Keratinocyte (primary cell): ENCODE measurements around the gene PTPRN2. TPM values are rescaled to one million over a fixed set of nuclear protein-coding genes. Genes with fewer than 3 reads are reported as not detected.

Experiments used
- DNase-seq: peaks from one replicate; pipeline ENCODE4 v3.0.0-alpha.2; 2011; ENCODE audit warnings: low read depth, missing footprints, low spot score
- FAIRE-seq: peaks from 2 replicates; lab custom pipeline; 2011; peaks lifted over from hg19 to GRCh38; lab: Jason Lieb, UNC
- H2AFZ ChIP-seq: 2 replicates; pipeline ENCODE4 v1.6.0; 2012; ENCODE audit warnings: low read length, control low read depth, inconsistent platforms; ENCODE audit not compliant: control insufficient read depth
- H3K27ac ChIP-seq: 2 replicates; pipeline ENCODE4 v1.5.1; 2011; ENCODE audit warnings: low read length; ENCODE audit not compliant: control insufficient read depth, insufficient read depth
- H3K27me3 ChIP-seq: 3 replicates; pipeline ENCODE4 v1.6.0; 2011; ENCODE audit warnings: low read length; ENCODE audit not compliant: control insufficient read depth, insufficient read depth; ENCODE audit errors: extremely low read depth
- H3K36me3 ChIP-seq, 2 experiments: 2 replicates in 1 of 2; 3 replicates in 1 of 2; pipeline ENCODE4 v1.5.1; 2011; ENCODE audit warnings: low read length in 2 of 2, mild to moderate bottlenecking in 1 of 2; ENCODE audit not compliant: control insufficient read depth in 2 of 2, insufficient read depth in 2 of 2; ENCODE audit errors: extremely low read depth in 1 of 2
- H3K4me1 ChIP-seq: 3 replicates; pipeline ENCODE4 v1.5.1; 2011; ENCODE audit warnings: low read length; ENCODE audit not compliant: control insufficient read depth, insufficient read depth; ENCODE audit errors: extremely low read depth
- H3K4me2 ChIP-seq: 3 replicates; pipeline ENCODE4 v1.6.0; 2011; ENCODE audit warnings: low read depth, low read length; ENCODE audit not compliant: control insufficient read depth, insufficient read depth; ENCODE audit errors: extremely low read depth
- H3K4me3 ChIP-seq, 3 experiments: fragments of 200-600 bp in 1 of 3; sonication (generic) in 1 of 3; 2 replicates in 2 of 3; 3 replicates in 1 of 3; pipeline ENCODE4 v1.5.1; 2011 to 2016; ENCODE audit warnings: low read length in 3 of 3, mild to moderate bottlenecking in 3 of 3, control low read depth in 2 of 3, inconsistent platforms in 1 of 3, low read depth in 1 of 3, mixed read lengths in 1 of 3, mixed run types in 1 of 3, moderate library complexity in 1 of 3; ENCODE audit not compliant: control insufficient read depth in 2 of 3, insufficient read depth in 2 of 3; ENCODE audit errors: extremely low read depth in 1 of 3
- H3K79me2 ChIP-seq: 2 replicates; pipeline ENCODE4 v1.6.0; 2012; ENCODE audit warnings: low read length; ENCODE audit not compliant: control insufficient read depth, insufficient read depth
- H3K9ac ChIP-seq: 3 replicates; pipeline ENCODE4 v1.6.0; 2011; ENCODE audit warnings: low read length; ENCODE audit not compliant: control insufficient read depth, insufficient read depth; ENCODE audit errors: extremely low read depth
- H3K9me1 ChIP-seq: 3 replicates; pipeline ENCODE4 v1.6.0; 2011; ENCODE audit warnings: low read length; ENCODE audit not compliant: control insufficient read depth, insufficient read depth; ENCODE audit errors: extremely low read depth
- H3K9me3 ChIP-seq: 2 replicates; pipeline ENCODE4 v1.5.1; 2012; ENCODE audit warnings: low read depth, low read length; ENCODE audit not compliant: control insufficient read depth
- H4K20me1 ChIP-seq: 3 replicates; pipeline ENCODE4 v1.6.0; 2011; ENCODE audit warnings: low read length; ENCODE audit not compliant: control insufficient read depth, insufficient read depth; ENCODE audit errors: extremely low read depth
- CTCF ChIP-seq, 3 experiments: IDR thresholded peaks in 1 of 3; conservative IDR thresholded peaks in 1 of 3; optimal IDR thresholded peaks in 1 of 3; 2 replicates in 2 of 3; 3 replicates in 1 of 3; pipeline versions ENCODE3 to v1.5.1; 2011; ENCODE audit warnings: low read length in 3 of 3, mild to moderate bottlenecking in 3 of 3, moderate library complexity in 2 of 3, control low read depth in 1 of 3, inconsistent platforms in 1 of 3; ENCODE audit not compliant: insufficient read depth in 2 of 3; ENCODE audit errors: extremely low read depth in 1 of 3
- EZH2 ChIP-seq: IDR thresholded peaks from one replicate; pipeline ENCODE4 v1.6.1; 2012; ENCODE audit warnings: inconsistent platforms, mild to moderate bottlenecking, low read length, moderate library complexity
- dilution Hi-C: fragments of 300-500 bp; cut with MboI; formaldehyde crosslinking; loops from one replicate; pipeline ENCODE4 v1.7.0; 2020; ENCODE audit warnings: low sequenced_read_pairs; ENCODE audit not compliant: extremely low pct_ligation_motif_present
- polyA plus RNA-seq, 5 experiments: library from polyadenylated mRNA; depleted of rRNA in 3 of 5; stranded (reverse) in 3 of 5; stranded (forward) in 1 of 5; unstranded in 1 of 5; fragments of >200 nt; gene quantifications; 1 replicate in 1 of 5; 2 replicates in 3 of 5; 3 replicates in 1 of 5; pipeline versions ENCODE4 v1.2.1 to v1.2.3, GENCODE V29; 2011 to 2012; ENCODE audit warnings: missing spikeins in 2 of 5, low read depth in 1 of 5, low replicate concordance in 1 of 5

The PTPRN2 gene
- polyA plus RNA-seq, 1 donor (not counting 4 experiments of a cell fraction or from before 2014, with no cell fraction given) = not detected

DNA sequence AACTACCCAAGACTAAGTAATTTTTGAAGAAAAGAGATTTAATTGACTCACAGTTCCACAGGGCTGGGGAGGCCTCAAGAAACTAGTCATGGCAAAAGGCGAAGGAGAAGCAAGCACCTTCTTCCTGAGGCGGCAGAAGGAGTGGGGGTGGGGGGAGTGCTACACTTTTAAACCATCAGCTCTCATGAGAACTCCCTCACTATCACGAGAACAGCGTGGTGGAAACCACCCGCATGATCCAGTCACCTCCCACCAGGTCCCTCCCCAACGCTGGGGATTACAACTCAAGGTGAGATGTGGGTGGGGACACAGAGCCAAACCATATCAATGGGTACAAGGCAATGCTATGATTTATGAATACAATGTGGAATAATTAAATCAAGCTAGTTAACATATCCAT, 241.9 kb downstream of the PTPRN2 start:
- H3K9ac ChIP-seq = no peak overlapping the region
- H3K9me1 ChIP-seq = no peaks in the 10 kb centered on the region
- TF ChIP-seq CTCF (optimal IDR thresholded peaks at IDR 0.05 in 1 of 3, IDR thresholded peaks at IDR 0.05 in 1 of 3, conservative IDR thresholded peaks at IDR 0.05 in 1 of 3; ENCODE audit: extremely low read depth in 1 of 3, insufficient read depth in 2 of 3, low read length in 3 of 3) (no peak), EZH2 (no peak)
- no peaks in the 10 kb centered on the region for H3K36me3 ChIP-seq
- H3K27me3 ChIP-seq = no peaks in the 10 kb centered on the region
- no peak for FAIRE-seq
- no peak overlapping the region for H2AFZ ChIP-seq
- no peaks in the 10 kb centered on the region for H4K20me1 ChIP-seq
- no peak overlapping the region for H3K27ac ChIP-seq
- H3K9me3 ChIP-seq = peaks cover 12% of the 10 kb centered on the region
- no peak for DNase-seq
- no peaks in the 10 kb centered on the region for H3K4me1 ChIP-seq
- no peak overlapping the region for H3K4me2 ChIP-seq
- dilution Hi-C loops = no loop called here
- no peak overlapping the region for H3K4me3 ChIP-seq
- H3K79me2 ChIP-seq = no peaks in the 10 kb centered on the region

DNA sequence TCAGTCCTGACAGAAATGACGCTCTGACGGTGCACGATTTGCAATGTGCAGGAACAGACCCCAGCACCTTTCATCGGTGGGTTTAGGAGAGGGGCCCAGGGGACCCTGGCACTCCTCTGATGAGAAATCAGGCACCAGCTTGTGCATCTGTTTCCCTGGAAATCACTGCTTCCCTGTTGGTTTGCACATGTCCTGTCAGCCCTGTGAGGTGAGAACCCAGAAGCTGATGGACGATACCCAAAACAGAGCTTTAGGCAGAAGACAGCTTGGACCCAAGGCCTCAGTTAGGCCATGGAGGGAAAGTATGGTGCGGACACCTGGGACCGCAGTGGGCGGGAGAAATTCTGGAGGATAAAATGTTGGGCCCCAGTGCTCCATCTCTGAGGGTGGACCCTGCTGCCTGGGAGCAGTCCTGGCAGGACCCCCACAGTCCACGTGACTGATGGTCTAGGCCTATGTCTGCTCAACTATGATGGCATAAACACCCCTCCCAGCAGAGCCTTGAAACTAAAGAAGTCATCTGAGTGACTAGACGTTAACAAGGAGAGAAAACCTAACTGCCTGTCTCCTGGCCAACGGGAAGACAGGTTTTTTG, 242.8 kb downstream of the PTPRN2 start:
- TF ChIP-seq EZH2 (no peak), CTCF (optimal IDR thresholded peaks at IDR 0.05 in 1 of 3, IDR thresholded peaks at IDR 0.05 in 1 of 3, conservative IDR thresholded peaks at IDR 0.05 in 1 of 3; ENCODE audit: extremely low read depth in 1 of 3, insufficient read depth in 2 of 3, low read length in 3 of 3) (no peak)
- dilution Hi-C loops = no loop called here
- Histone ChIP-seq H3K4me2 (no peak overlapping the region), H3K9ac (no peak overlapping the region), H4K20me1 (no peaks in the 10 kb centered on the region), H3K4me3 (no peak overlapping the region), H3K27ac (no peak overlapping the region), H2AFZ (no peak overlapping the region), H3K9me1 (no peaks in the 10 kb centered on the region), H3K9me3 (peaks cover 12% of the 10 kb centered on the region), H3K27me3 (no peaks in the 10 kb centered on the region), H3K36me3 (no peaks in the 10 kb centered on the region), H3K79me2 (no peaks in the 10 kb centered on the region), H3K4me1 (no peaks in the 10 kb centered on the region)
- no peak for DNase-seq
- no peak for FAIRE-seq
